Mesendoderm (in vitro differentiated cells): ENCODE measurements around the gene SSR1. TPM values are rescaled to one million over a fixed set of nuclear protein-coding genes. Genes with fewer than 3 reads are reported as not detected.
"Not testable (repeated sequence)": the region's sequence is repeated elsewhere in the genome, so short reads cannot be mapped to it uniquely, and the experiment has no call there.

Experiments
- DNase-seq: peaks from one replicate; pipeline ENCODE4 v3.0.0; 2013
- H2AK5ac ChIP-seq: 2 replicates; pipeline ENCODE4 v1.6.1; 2013; ENCODE audit warnings: low read length, inconsistent platforms
- H2BK120ac ChIP-seq: 2 replicates; pipeline ENCODE4 v1.6.1; 2013; ENCODE audit warnings: low read depth, mild to moderate bottlenecking, low read length, moderate library complexity, mixed read lengths
- H2BK15ac ChIP-seq: replicated peaks from 2 replicates; pipeline ENCODE4 v1.6.1; 2013; ENCODE audit warnings: low read depth, mild to moderate bottlenecking, moderate library complexity
- H2BK5ac ChIP-seq: 2 replicates; pipeline ENCODE4 v1.6.1; 2013; ENCODE audit warnings: low read length, inconsistent platforms
- H3K18ac ChIP-seq: 2 replicates; pipeline ENCODE4 v1.6.1; 2013; ENCODE audit warnings: mild to moderate bottlenecking, low read length, mixed read lengths
- H3K23ac ChIP-seq: one replicate; pipeline ENCODE4 v1.6.1; 2013; ENCODE audit warnings: low read length
- H3K27ac ChIP-seq: 2 replicates; pipeline ENCODE4 v1.5.1; 2013; ENCODE audit warnings: low read depth, mild to moderate bottlenecking, inconsistent platforms, low read length, moderate library complexity
- H3K27me3 ChIP-seq: 2 replicates; pipeline ENCODE4 v1.6.1; 2013; ENCODE audit warnings: low read length, control low read depth, mild to moderate bottlenecking, inconsistent platforms; ENCODE audit not compliant: insufficient read depth, poor library complexity
- H3K36me3 ChIP-seq: 2 replicates; pipeline ENCODE4 v1.6.1; 2013; ENCODE audit warnings: low read length, inconsistent platforms; ENCODE audit not compliant: control insufficient read depth, insufficient read depth
- H3K4ac ChIP-seq: one replicate; pipeline ENCODE4 v1.6.1; 2013; ENCODE audit warnings: low read depth, mild to moderate bottlenecking, low read length, moderate library complexity
- H3K4me1 ChIP-seq: 2 replicates; pipeline ENCODE4 v1.6.1; 2013; ENCODE audit warnings: low read depth, low read length, inconsistent platforms; ENCODE audit not compliant: control insufficient read depth
- H3K4me2 ChIP-seq: 2 replicates; pipeline ENCODE4 v1.6.1; 2013; ENCODE audit warnings: low read length
- H3K4me3 ChIP-seq: 2 replicates; pipeline ENCODE4 v1.5.1; 2013; ENCODE audit warnings: mild to moderate bottlenecking, low read length
- H3K56ac ChIP-seq: one replicate; pipeline ENCODE4 v1.6.1; 2013; ENCODE audit warnings: low read length
- H3K79me1 ChIP-seq: 2 replicates; pipeline ENCODE4 v1.6.1; 2013; ENCODE audit warnings: low read length, inconsistent platforms
- H3K79me2 ChIP-seq: 2 replicates; pipeline ENCODE4 v1.6.1; 2013; ENCODE audit warnings: mild to moderate bottlenecking, low read length; ENCODE audit not compliant: control insufficient read depth, insufficient read depth
- H3K9ac ChIP-seq: 2 replicates; pipeline ENCODE4 v1.6.1; 2013; ENCODE audit warnings: low read length, inconsistent platforms
- H4K5ac ChIP-seq: one replicate; pipeline ENCODE4 v1.6.1; 2013; ENCODE audit warnings: low read length
- H4K8ac ChIP-seq: one replicate; pipeline ENCODE4 v1.6.1; 2013; ENCODE audit warnings: low read depth, mild to moderate bottlenecking, control low read depth, low read length, moderate library complexity
- WGBS: extraction: QIAGEN DNeasy Blood & Tissue Kit; methylation state at CpG from one replicate; pipeline ENCODE4 v1.1.7; 2013; ENCODE audit warnings: low lambda C conversion rate, missing lambda C conversion rate; ENCODE audit not compliant: insufficient coverage; ENCODE audit errors: extremely low coverage; 5-methylcytosine and 5-hydroxymethylcytosine counted together
- polyA plus RNA-seq, 2 experiments: library from polyadenylated mRNA; stranded (reverse); fragments of 200-250 nt; gene quantifications; one replicate each; pipeline ENCODE4 v1.2.3, GENCODE V29; 2013

The SSR1 gene
- 80.3 TPM for polyA plus RNA-seq (2013, experiment 1 of 2)
- 80.3 TPM for polyA plus RNA-seq (2013, experiment 2 of 2)

- H4K5ac ChIP-seq = no peak within 1 kb of the TSS
- no peaks in the 10 kb centered on the region for H3K27me3 ChIP-seq
- no peaks in the 10 kb centered on the region for H3K36me3 ChIP-seq
- no CpG with 5 or more reads among the region's 83 CpGs for WGBS
- peak within 1 kb of the TSS; percentile 91 for H3K27ac ChIP-seq
- H2AK5ac ChIP-seq = peak within 1 kb of the TSS; percentile 11
- H2BK5ac ChIP-seq = peak within 1 kb of the TSS; percentile 66
- peak within 1 kb of the TSS; percentile 59 for H4K8ac ChIP-seq
- H3K56ac ChIP-seq = peak within 1 kb of the TSS; percentile 99
- no peak within 1 kb of the TSS for H3K23ac ChIP-seq
- DNase-seq = peak; percentile 98
- H3K9ac ChIP-seq = peak within 1 kb of the TSS; percentile 90
- peak within 1 kb of the TSS; percentile 59 for H3K4me2 ChIP-seq
- peak within 1 kb of the TSS; percentile 76 for H3K4ac ChIP-seq
- no peaks in the 10 kb centered on the region for H3K4me1 ChIP-seq
- H3K79me1 ChIP-seq = peaks cover 2% of the 10 kb centered on the region
- peak within 1 kb of the TSS; percentile 0 for H2BK120ac ChIP-seq
- peak within 1 kb of the TSS; percentile 78 for H3K4me3 ChIP-seq
- H3K79me2 ChIP-seq = peaks cover 17% of the 10 kb centered on the region
- H2BK15ac ChIP-seq = no peak within 1 kb of the TSS
- H3K18ac ChIP-seq = peak within 1 kb of the TSS; percentile 70
Observed at GRCh38 chr6:7312616-7313504, at the start of gene SSR1. Gene SSR1 (minus strand): TSS chr6:7313199. CDS start chr6:7313120, 79 bp downstream.

GRCh38 chr6:7351916-7352315 lies 38.9 kb upstream of the SSR1 start:
- H3K4me1 ChIP-seq, H2BK5ac ChIP-seq, H3K56ac ChIP-seq, H3K9ac ChIP-seq, H3K79me2 ChIP-seq, H2BK120ac ChIP-seq, H3K18ac ChIP-seq, H3K27me3 ChIP-seq, H3K27ac ChIP-seq, H3K4ac ChIP-seq, H4K5ac ChIP-seq, H3K79me1 ChIP-seq, H2AK5ac ChIP-seq, DNase-seq, H2BK15ac ChIP-seq, H3K23ac ChIP-seq, H3K36me3 ChIP-seq, H3K4me3 ChIP-seq, H4K8ac ChIP-seq, H3K4me2 ChIP-seq: not testable (repeated sequence)
- WGBS = no CpG with 5 or more reads among the region's 3 CpGs

- not testable (repeated sequence) for H3K9ac ChIP-seq, DNase-seq, H3K79me1 ChIP-seq, H3K4me2 ChIP-seq, H2AK5ac ChIP-seq, H3K23ac ChIP-seq, H3K4ac ChIP-seq, H3K4me3 ChIP-seq, H3K27ac ChIP-seq, H3K18ac ChIP-seq, H3K56ac ChIP-seq, H2BK15ac ChIP-seq, H2BK120ac ChIP-seq, H4K8ac ChIP-seq, H3K79me2 ChIP-seq, H3K36me3 ChIP-seq, H2BK5ac ChIP-seq, H4K5ac ChIP-seq, H3K27me3 ChIP-seq, H3K4me1 ChIP-seq
- WGBS = no CpG with 5 or more reads among the region's 1 CpG
Observed at GRCh38 chr6:7350591-7350990, 37.6 kb upstream of the SSR1 start.

- H3K4me2 ChIP-seq, H3K79me1 ChIP-seq, H3K4me1 ChIP-seq, H2AK5ac ChIP-seq, H3K36me3 ChIP-seq, H2BK15ac ChIP-seq, H3K4me3 ChIP-seq, H4K5ac ChIP-seq, H3K9ac ChIP-seq, H3K27me3 ChIP-seq, H3K23ac ChIP-seq, H4K8ac ChIP-seq, H3K79me2 ChIP-seq, H2BK120ac ChIP-seq: not testable (repeated sequence)
- Histone ChIP-seq H3K4ac (peak overlapping the region; percentile 59), H3K18ac (peak overlapping the region; percentile 25), H3K27ac (peak overlapping the region; percentile 77), H2BK5ac (peak overlapping the region; percentile 85), H3K56ac (peak overlapping the region; percentile 56)
- no CpG with 5 or more reads among the region's 2 CpGs for WGBS
- peak; percentile 87 for DNase-seq
Observed at GRCh38 chr6:7347551-7347997, 34.6 kb upstream of the SSR1 start.

GRCh38 chr6:7344773-7345450 lies 31.9 kb upstream of the SSR1 start:
- not testable (repeated sequence) for H3K4ac ChIP-seq, H2AK5ac ChIP-seq, H3K18ac ChIP-seq

More at GRCh38 chr6:7344773-7345450, 31.9 kb upstream of the SSR1 start:
- not testable (repeated sequence) for H3K27ac ChIP-seq, DNase-seq, H3K9ac ChIP-seq, H3K4me1 ChIP-seq, H3K56ac ChIP-seq, H3K4me2 ChIP-seq, H3K36me3 ChIP-seq, H3K79me1 ChIP-seq, H3K4me3 ChIP-seq, H3K79me2 ChIP-seq, H3K27me3 ChIP-seq, H2BK5ac ChIP-seq, H4K8ac ChIP-seq, H3K23ac ChIP-seq, H2BK120ac ChIP-seq, H2BK15ac ChIP-seq, H4K5ac ChIP-seq
- no CpG with 5 or more reads among the region's 10 CpGs for WGBS
